CD4-positive, alpha-beta T cell treated with Interleukin-4 for 4 hours (primary cell): Measurements from ENCODE around the gene CPNE4.

ENCODE experiments used
- DNase-seq: peaks from one replicate; pipeline ENCODE4 v3.0.0-alpha.2; 2020

The CPNE4 gene

DNA sequence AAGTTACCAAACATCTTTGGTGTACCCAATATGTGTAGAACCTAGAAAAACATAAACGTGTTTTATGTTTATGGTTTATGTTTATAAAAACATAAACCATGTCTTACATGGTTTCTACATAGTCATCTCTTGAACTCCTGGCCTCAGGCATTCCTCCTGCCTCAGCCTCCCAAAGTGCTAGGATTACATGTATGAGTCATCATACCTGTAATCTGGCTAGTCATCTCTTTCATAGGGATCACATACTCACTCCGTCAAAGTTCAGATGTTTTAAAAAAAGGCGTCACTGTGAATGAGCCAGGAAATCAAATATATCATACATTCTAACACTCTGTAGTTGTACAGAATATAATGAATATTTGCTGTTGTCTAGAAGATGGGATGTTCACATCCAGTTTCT lies 178.6 kb downstream of the CPNE4 start:
- no peak for DNase-seq

DNA sequence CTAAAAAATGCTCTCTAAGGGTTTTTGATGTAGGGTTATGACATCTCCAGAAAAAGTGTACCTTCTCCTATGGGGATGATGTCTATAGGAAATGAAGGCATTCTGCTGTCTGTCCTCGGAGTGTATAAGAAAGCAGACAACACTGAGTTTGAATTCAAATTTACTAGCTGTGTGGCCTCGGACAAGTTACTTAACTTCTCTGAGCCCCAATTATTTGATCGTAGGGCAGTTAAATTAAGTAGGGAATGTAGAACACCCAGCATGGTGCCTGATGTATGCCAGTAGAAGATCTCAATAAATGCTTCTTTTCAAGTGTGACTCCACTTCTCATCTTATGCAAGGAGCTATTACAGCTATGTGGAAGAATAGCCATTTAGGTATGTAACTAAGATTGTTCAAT lies 184.6 kb downstream of the CPNE4 start:
- DNase-seq, result no peak

- DNase-seq, result no peak
These were observed 185.2 kb downstream of the CPNE4 start for GRCh38 chr3:131849616-131850015.

GRCh38 chr3:131847966-131848510 lies 186.8 kb downstream of the CPNE4 start:
- DNase-seq, result no peak

GRCh38 chr3:131846296-131846924 lies 188.4 kb downstream of the CPNE4 start:
- no peak for DNase-seq

GRCh38 chr3:131843174-131843573 lies 191.6 kb downstream of the CPNE4 start:
- no peak for DNase-seq

GRCh38 chr3:131840156-131840797 lies 194.5 kb downstream of the CPNE4 start:
- DNase-seq, result no peak

GRCh38 chr3:131835906-131836305 lies 198.9 kb downstream of the CPNE4 start:
- no peak for DNase-seq

GRCh38 chr3:131831608-131832007 lies 203.2 kb downstream of the CPNE4 start:
- DNase-seq, result no peak

- DNase-seq, result no peak
These were observed 213.5 kb downstream of the CPNE4 start for GRCh38 chr3:131821191-131821762.

GRCh38 chr3:131819381-131820055 lies 215.3 kb downstream of the CPNE4 start:
- DNase-seq, result no peak

GRCh38 chr3:131812433-131812832 lies 222.4 kb downstream of the CPNE4 start:
- no peak for DNase-seq

DNA sequence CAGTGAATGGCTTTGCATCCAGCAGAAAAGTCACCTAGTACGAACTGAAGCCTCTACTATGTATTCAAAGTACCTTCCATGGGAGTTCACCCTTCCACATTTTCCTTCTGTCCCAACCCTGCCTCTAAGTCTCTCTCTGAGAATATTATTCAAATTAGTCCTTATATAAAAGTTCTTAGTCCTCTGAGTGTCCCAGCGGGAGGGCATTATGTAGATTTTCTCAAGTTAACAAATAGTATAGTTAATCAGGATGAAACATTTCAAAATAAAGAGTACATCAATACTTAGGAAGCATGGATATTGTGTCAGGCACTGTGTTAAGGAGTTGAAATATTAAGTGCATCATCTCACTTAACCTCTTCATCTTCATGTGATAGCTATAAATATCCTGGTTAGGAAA lies 223.3 kb downstream of the CPNE4 start:
- DNase-seq, result no peak

DNA sequence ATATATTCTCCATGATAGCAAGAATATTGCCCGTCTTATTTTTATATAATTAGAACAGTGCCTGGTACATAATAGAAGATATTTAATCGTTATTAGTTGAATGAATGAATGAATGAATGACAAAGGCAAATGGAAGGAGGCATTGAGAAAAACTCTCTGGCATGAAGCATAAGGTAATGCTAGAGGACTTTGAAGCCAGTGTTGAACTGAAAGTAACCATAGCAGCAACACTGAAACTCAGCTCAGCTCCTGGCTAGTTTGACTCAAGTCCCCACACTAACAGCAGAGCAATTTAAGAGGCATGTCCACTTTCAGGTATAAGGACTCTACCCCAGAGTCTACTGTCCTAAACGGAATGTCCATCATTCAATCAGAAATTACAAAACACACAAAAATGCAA lies 227.0 kb downstream of the CPNE4 start:
- DNase-seq, result no peak

GRCh38 chr3:131806736-131807135 lies 228.1 kb downstream of the CPNE4 start:
- no peak for DNase-seq

DNA sequence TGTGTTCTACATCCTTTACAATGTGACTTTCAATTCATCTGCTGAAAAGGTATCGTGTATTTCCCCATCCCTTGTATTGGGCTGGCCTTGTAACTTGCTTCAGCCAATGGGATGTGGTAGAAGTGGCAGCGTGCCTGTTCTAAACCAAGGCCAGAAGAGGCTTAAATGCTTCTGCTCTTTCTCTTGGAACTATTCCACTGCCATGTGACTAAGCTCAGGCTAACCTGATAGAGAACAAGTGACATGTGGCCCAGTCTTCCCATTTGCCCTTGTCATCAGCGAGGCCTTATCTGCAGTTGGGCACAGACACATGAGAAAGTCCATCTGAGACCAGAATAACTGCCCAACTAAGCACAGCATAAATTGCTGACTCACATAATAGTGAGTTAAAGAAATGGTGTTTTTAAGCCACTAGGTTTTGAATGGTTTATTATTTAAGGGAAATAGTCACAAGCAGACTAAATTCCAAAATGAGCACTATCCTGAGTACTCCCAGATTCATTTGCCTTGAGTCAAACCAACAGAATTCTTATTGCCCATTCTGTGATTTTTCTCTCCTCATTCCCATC lies 230.2 kb downstream of the CPNE4 start:
- DNase-seq, result no peak

DNA sequence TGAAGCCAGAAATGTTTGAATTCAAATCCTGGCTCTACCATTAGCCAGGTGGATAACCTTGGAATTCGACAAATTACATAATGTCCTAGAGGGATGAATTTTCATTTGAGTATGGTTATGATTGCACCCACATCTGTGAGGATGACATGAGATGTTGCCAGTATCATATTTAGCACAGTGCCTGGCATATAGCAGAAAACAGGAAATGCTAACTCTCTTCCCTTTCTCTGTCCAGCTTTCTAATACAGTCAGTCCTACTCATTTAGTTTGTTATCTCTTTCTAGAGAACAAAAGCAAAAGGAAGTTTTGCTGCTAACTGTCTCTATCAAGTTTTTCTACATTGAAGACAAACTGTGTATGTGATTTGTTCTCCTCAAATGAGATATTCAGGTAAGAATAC lies 231.7 kb downstream of the CPNE4 start:
- DNase-seq, result no peak

- no peak for DNase-seq
These were observed 232.8 kb downstream of the CPNE4 start for GRCh38 chr3:131802029-131802428.

DNA sequence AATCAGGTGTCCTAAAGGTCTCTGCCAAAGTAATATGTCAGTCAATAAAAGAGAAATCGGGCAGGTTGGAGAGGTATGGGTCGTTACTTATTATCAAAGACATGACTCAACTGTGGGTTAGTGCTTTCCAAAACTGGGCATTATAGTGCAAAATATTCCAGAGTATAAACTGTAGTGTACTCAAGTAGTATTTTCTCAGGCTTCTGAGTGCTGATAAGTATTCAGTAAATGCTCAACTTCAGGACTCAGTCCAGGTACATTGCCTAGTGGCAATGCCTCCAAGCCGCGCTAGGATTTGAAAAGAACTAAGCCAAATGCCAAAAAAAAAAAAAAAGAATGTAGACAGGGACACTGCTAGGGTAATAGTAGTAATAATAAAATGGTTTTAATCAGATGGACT lies 233.2 kb downstream of the CPNE4 start:
- DNase-seq, result no peak

- DNase-seq, result no peak
These were observed 237.0 kb downstream of the CPNE4 start for GRCh38 chr3:131797776-131798175.

DNA sequence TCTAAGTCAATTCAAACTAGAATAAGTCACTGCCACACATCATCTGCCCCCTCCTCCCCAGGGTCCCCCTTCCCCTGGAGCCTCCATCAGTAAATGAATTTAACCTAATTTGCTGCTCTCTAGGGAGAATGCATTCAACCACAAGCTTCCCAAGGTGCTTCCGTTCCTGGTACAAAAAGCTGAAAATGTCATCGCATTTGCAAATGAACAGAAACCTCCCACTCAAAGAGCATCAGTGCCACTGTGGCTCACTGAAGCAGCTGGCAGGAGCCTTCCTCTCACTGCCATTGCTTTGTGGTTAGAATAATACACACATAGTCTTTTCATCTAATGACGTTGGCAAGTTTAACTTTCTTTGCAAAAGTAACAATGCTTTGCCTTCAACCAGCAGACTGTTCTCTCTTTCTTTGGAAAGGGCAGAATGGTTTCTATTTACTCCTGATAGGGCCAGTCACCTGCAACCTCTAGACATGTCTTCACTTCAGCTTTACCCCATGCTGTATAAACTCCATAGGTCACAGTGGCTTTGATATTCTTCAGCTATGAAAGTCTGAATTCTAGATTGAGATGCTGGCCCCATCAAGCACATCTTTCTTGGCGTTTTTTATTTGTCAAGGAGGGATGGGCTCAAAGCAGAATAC lies 238.1 kb downstream of the CPNE4 start:
- DNase-seq, result no peak

DNA sequence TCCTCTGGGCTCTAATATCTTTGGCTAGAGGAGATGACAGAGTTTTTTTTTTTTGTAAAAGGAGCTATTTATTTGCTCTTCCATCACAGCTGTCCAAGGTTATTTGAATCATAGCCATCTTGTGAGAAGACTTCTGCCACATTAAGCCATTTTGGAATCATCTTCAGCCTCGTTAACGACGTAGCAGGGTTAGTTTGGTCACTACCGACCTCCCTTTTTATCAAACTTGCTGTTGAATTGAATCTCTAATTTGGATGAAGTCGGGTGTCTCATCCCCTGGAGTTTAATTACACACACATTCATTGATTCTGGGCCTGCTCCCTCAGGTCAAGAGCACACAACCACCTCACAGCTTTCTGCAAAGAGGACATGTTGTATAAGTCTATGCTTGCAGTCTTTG lies 238.7 kb downstream of the CPNE4 start:
- DNase-seq, result no peak
